Transverse colon (tissue), 4 donors: ENCODE measurements around the gene GPR143.

Source experiments
- CTCF ChIP-seq, 5 experiments: fragments of 200-600 bp in 3 of 5; fragments of 450-650 bp in 2 of 5; sonication (generic) in 3 of 5; IDR thresholded peaks; 1 replicate in 2 of 5; 2 replicates in 3 of 5; pipeline ENCODE4 v1.5.1; 2016 to 2017; ENCODE audit warnings: antibody characterized with exemption in 5 of 5, inconsistent platforms in 3 of 5, mild to moderate bottlenecking in 2 of 5, moderate library complexity in 1 of 5
- EP300 ChIP-seq: sonication (generic); formaldehyde crosslinking; IDR thresholded peaks from one replicate; pipeline ENCODE4 v1.6.1; 2017; ENCODE audit warnings: antibody characterized with exemption, low read depth
- POLR2A ChIP-seq: fragments of 450-650 bp; IDR thresholded peaks from one replicate; pipeline ENCODE4 v1.6.1; 2016; ENCODE audit warnings: antibody characterized with exemption, mild to moderate bottlenecking, moderate library complexity
- POLR2AphosphoS5 ChIP-seq, 3 donors: sonication (generic); formaldehyde crosslinking; IDR thresholded peaks; one replicate each; pipeline ENCODE4 v1.6.1; 2016; ENCODE audit warnings: antibody characterized with exemption in 3 of 3

GRCh38 chrX:9770319-9770718 lies 4.7 kb upstream of the GPR143 start:
- TF ChIP-seq CTCF (IDR thresholded peaks at IDR 0.05) (no peak), POLR2AphosphoS5 (IDR thresholded peaks at IDR 0.05) (no peak), POLR2A (no peak), EP300 (no peak)
